ENCODE results near the gene CDCA7.
"Not testable (repeated sequence)": the region's sequence is repeated elsewhere in the genome, so short reads cannot be mapped to it uniquely, and the experiment has no call there.

CDCA7 gene

GRCh38 chr2:173354582-173355131, at the start of gene CDCA7:
Gene CDCA7 (plus strand): TSS chr2:173354872. CDS start chr2:173354964, 92 bp downstream.
- peak; percentile 13 for DNase-seq (ENCODE audit: low read depth)

- DNase-seq (ENCODE audit: low read depth), result no peak
Measured at GRCh38 chr2:173305303-173305702, 49.4 kb upstream of the CDCA7 start.

GRCh38 chr2:173307293-173307692, 47.4 kb upstream of the CDCA7 start:
- no peak for DNase-seq (ENCODE audit: low read depth)

- not testable (repeated sequence) for DNase-seq (ENCODE audit: low read depth)
Measured at GRCh38 chr2:173309370-173309769, 45.3 kb upstream of the CDCA7 start.

- no peak for DNase-seq (ENCODE audit: low read depth)
Measured at GRCh38 chr2:173311844-173312606, 42.6 kb upstream of the CDCA7 start.

GRCh38 chr2:173323371-173323770, 31.3 kb upstream of the CDCA7 start:
- no peak for DNase-seq (ENCODE audit: low read depth)

- no peak for DNase-seq (ENCODE audit: low read depth)
Measured at GRCh38 chr2:173326806-173327205, 27.9 kb upstream of the CDCA7 start.

GRCh38 chr2:173327421-173327820, 27.3 kb upstream of the CDCA7 start:
- no peak for DNase-seq (ENCODE audit: low read depth)

- not testable (repeated sequence) for DNase-seq (ENCODE audit: low read depth)
Measured at GRCh38 chr2:173333003-173333402, 21.7 kb upstream of the CDCA7 start.

GRCh38 chr2:173339807-173340206, 14.9 kb upstream of the CDCA7 start:
- no peak for DNase-seq (ENCODE audit: low read depth)

- DNase-seq (ENCODE audit: low read depth), result no peak
Measured at GRCh38 chr2:173343921-173344320, 10.8 kb upstream of the CDCA7 start.

GRCh38 chr2:173346035-173346434, 8.6 kb upstream of the CDCA7 start:
- no peak for DNase-seq (ENCODE audit: low read depth)

- DNase-seq (ENCODE audit: low read depth), result no peak
Measured at GRCh38 chr2:173347305-173348168, 7.1 kb upstream of the CDCA7 start.

GRCh38 chr2:173349287-173349686, 5.4 kb upstream of the CDCA7 start:
- no peak for DNase-seq (ENCODE audit: low read depth)

- no peak for DNase-seq (ENCODE audit: low read depth)
Measured at GRCh38 chr2:173350383-173350782, 4.3 kb upstream of the CDCA7 start.

- DNase-seq (ENCODE audit: low read depth), result no peak
Measured at GRCh38 chr2:173351879-173352278, 2.8 kb upstream of the CDCA7 start.

- DNase-seq (ENCODE audit: low read depth), result no peak
Measured at GRCh38 chr2:173353556-173353955, 1.1 kb upstream of the CDCA7 start.

GRCh38 chr2:173354073-173354581, 545 bp upstream of the CDCA7 start:
- no peak for DNase-seq (ENCODE audit: low read depth)

GRCh38 chr2:173355132-173355865, 627 bp downstream of the CDCA7 start:
- DNase-seq (ENCODE audit: low read depth), result no peak

- DNase-seq (ENCODE audit: low read depth), result no peak
Measured at GRCh38 chr2:173355866-173356508, 1.3 kb downstream of the CDCA7 start.

- DNase-seq (ENCODE audit: low read depth), result no peak
Measured at GRCh38 chr2:173357346-173357745, 2.7 kb downstream of the CDCA7 start.

Measured in stimulated activated CD4-positive, alpha-beta T cell treated with anti-CD3 and anti-CD28 coated beads, Interleukin-2, amount 100 ng/mL, for 4 hours (primary cell).